NCI-H2227 (cell line): ENCODE results near the gene INTS6.
"Not testable (repeated sequence)": the region's sequence is repeated elsewhere in the genome, so short reads cannot be mapped to it uniquely, and the experiment has no call there.

Experiments
- DNase-seq: peaks from one replicate; lab custom pipeline; 2025; ENCODE audit not compliant: unreplicated experiment; lab: John Stamatoyannopoulos, UW

Gene INTS6

GRCh38 chr13:51415339-51415738 is 37.5 kb downstream of the INTS6 start:
- not testable (repeated sequence) for DNase-seq

DNA sequence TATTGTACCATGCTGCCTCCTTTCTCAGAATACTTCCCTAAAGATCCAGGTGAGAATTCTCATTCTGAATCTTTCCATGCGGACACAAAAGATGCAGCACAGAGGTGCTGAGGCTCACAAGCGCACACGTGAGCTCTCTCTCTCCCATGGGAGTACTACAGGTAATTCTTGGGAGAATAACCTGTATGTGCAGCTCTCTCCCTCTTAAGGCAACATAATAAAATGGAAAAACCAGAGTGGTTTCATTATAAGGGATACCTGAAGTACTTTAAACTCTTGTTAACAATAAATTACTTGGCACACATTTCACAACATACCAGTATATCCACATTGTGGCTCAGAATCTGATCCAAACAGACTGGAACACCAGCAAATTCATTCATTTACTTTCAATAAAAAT is 40.4 kb downstream of the INTS6 start:
- no peak for DNase-seq

DNA sequence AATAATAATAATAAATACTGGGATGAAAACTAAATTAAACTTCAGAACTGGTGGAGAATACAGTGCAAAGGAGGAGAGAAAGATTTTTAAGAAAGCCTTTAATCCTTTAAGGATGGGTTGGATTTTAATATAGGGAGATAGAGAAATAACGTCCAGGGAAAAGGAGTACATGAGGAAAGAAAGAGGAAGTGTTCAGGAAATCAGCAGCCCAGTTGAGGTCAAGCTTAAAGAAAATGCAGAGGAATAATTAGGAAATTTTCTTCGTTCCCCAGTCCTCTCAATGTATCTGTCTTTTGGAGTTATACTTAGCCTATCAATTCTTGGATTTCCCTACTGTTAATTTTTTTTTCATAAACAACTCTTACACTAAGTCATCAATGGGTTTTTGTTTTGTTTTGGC is 47.7 kb downstream of the INTS6 start:
- DNase-seq: no peak

DNA sequence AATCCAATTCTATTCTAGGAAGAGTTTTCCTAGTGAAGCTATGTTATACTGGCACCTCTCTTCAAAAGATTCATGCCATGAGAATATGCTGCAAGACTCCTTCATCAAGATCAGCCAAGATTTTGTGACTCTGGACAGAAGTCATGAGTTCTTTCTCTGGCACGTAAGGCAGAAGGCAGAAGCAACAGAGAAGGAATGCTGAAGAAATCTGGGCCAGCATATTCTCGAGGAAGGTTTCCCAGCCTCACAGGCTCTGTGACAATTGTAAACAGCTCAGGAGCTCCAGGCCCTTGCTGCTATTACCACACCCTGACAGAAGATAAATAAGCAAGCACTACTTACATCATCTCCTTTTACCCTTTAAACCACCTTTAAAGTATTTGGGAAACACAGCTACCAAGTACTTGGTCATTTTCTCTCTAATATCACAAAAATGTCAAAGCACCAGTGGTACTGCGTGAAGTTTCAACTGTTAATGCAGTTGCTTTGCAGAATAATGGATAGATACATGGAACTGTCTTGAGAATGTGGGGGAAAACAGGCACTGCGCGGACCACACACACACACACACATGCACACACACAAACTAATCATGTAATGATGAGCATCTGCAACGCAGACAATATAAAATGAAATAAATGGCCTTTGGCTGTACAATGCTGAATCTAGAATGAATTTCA is 55.4 kb downstream of the INTS6 start:
- DNase-seq: peak; percentile 11

DNA sequence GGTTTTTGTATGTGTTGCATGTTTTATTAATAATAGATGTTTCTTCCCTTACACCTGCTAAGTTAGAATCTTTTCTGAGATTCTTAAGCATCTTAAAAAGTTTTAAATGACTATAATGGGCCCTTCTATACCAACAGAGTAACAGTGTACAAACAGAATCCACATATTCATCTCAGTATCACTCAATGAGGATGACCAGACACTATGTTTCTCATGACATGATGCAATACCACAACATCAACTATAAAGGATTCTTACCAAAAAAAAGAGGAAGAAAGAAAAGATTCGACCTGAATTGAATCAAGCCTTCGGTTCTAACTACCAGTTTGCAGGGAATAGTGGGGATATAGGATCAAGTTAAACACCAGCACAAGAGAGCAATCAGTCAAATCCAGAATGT is 56.5 kb downstream of the INTS6 start:
- DNase-seq: no peak

GRCh38 chr13:51394724-51395123 is 58.1 kb downstream of the INTS6 start:
- DNase-seq: no peak

- no peak for DNase-seq
Observed at GRCh38 chr13:51385114-51385513, 67.7 kb downstream of the INTS6 start.

GRCh38 chr13:51380269-51380668 is 72.6 kb downstream of the INTS6 start:
- no peak for DNase-seq

DNA sequence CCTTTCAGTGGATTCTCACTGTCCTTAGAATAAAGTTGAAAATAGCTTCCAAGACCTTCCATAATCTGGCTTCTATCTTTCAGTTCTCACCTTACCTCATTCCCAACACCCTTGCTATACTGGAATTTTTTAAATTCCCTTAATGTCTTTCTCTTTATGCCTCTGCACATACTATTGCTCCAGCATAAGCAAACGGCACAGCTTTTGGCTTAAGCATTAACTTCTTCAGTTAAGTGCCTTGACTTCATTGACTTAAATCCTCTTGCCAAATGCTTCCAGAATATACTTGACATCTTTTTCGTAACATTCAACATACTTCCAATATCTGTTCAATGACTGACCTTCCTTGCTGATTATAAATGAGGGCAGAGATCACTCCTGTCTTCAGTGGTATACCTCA is 79.4 kb downstream of the INTS6 start:
- no peak for DNase-seq

GRCh38 chr13:51371768-51372399 is 81.0 kb downstream of the INTS6 start:
- no peak for DNase-seq

DNA sequence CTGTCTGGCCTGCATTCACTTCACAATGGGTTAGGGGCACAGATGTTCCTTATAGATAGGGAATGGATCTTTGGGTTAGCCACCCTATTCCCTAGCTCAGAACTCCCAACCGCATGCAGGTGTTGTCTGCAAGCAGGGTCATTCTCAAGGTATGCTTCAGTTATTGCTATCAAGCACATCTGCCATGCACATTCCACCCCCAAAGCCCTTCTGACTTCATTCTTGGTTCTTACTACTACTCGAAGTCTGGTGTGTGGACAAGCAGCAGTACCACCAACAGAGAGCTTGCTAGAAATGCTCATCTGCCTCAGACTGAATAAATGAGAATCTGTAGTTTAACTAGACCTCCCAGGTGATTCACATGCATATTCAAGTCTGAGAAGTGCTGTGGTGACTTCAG is 82.0 kb downstream of the INTS6 start:
- no peak for DNase-seq

- DNase-seq: no peak
Observed at GRCh38 chr13:51370116-51370515, 82.7 kb downstream of the INTS6 start.

GRCh38 chr13:51364404-51365008 is 88.3 kb downstream of the INTS6 start:
- no peak for DNase-seq

DNA sequence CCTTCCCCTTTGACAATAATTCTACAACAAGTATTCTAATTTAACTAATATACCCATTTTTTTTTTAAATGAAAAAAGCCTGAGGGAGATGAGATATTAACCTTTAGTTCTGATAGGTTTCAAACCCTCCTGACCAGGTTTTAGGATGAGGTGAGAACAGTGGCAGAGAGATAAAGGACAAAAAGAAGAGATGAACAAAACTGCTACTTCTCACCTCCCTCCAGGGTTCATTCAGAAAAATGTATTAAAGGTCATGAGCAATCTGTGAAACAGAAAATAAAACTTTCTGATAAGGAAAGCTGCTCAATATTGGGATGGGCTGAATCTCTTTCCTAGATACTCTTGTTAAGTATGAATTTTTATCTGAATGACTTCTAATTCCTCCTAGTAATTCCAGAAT is 89.2 kb downstream of the INTS6 start:
- no peak for DNase-seq

DNA sequence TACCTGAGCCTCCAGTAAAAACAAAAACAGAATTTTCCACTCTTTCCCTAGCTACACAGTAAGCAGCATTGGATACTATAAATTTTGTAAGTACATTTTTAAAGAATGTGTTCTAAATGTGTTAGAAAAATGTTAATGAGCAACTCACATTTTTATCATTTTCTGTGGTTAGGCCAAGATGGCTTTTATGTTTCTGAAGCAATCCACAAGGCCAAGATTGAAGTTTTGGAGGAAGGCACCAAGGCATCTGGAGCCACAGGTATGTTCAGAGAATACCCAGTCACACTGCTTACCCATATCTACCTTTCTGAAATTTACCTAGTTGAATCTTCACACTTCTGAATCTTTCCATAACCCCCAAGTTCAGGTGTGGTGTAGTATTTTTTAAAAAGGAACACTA is 91.7 kb downstream of the INTS6 start:
- DNase-seq: no peak

DNA sequence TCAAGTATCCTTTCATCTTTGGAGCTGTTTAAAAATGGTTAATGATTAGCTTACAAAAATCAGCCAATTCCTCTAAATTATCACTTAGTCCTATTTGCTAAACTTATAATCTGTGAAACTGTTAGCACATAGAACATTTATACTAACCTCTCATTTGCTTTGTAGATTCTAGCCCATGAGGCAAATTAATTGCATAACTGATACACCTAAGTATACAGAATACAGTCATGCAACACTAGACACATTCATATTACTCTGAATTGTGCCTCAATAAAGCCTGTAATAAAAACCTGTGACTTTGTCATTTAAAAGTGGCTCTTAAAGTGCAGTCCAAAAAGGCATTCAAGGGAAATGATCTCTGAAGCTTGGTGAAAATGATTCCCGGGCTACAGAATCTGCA is 92.3 kb downstream of the INTS6 start:
- DNase-seq: no peak

DNA sequence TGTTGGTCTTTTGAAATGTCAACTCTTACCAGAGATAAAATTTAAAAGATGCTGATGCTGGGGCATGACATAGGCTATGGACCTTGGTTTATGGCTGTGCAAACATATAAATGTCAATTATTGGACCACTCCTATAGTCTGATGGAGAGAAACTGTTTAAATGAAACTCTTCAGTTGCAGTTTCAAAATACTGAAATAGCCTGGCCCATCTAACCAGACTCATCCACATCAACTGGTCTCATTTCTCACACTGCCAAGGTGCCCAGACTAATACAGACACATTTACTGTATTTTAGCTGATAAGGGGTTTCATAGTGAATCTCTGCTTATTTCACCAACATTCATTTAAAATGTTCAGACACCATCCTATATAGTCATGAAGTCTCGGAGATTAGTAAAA is 93.5 kb downstream of the INTS6 start:
- no peak for DNase-seq

GRCh38 chr13:51357928-51358595 is 94.8 kb downstream of the INTS6 start:
- DNase-seq: no peak

DNA sequence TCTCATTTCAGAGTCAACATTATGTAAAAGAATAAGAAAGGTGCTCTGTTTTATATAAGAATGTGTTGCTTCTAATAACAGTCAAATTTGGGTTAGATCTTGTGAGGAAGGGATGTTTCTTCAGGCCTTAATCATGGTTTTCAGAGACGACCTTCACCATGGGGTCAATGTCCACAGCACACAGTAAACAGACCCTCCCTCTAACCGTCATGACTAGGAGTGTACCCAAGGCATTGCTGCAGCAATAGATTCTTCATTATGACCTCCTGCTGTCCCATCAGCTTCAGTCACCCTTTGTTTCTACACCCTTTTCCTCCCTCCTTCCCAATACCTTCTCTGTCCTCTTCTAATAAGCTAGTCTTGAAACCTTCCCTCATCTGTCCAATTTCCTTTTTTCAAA is 97.6 kb downstream of the INTS6 start:
- no peak for DNase-seq

GRCh38 chr13:51349016-51349415 is 103.8 kb downstream of the INTS6 start:
- no peak for DNase-seq

DNA sequence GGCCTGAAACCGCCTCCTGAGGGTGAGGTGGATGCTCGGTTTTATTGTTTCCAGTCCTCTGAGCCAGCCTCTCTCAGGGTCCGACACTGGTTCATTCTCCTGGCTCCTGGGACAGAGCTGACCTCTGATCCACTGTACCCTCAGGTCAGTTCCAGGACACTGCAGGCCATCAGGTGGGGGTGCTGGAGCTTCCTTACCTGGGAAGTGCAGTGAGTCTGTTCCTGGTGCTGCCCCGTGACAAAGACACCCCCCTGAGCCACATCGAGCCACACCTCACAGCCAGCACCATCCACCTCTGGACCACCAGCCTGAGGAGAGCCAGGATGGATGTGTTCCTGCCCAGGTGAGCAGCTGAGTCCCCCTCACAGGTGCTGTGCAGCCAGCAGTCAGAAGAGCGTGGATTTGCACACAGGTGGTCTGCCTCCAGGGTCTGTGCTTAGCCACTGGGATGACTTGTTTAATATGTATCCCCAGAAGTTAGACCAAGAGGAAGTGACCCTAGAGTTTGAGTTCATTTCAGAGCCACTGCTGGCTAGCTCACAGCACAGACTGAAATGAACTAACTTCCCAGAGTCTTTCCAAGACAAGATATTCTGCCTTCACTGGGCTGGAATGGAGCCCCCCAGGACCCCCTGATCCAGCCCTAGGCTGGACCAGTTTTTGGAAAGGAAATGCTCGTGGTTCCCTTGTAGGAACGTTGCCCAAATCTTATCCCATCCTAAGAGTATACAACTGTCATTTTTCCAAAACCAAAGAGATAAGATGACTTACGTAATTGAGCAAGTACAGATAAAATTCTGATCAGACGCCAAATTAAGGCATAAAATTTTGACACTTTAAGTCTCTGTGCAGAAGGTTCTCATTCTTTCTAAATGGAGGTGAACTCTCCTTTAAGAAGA is 104.5 kb downstream of the INTS6 start:
- no peak for DNase-seq
